ENCODE measurements around the gene FTO. TPM values are rescaled to one million over a fixed set of nuclear protein-coding genes. Genes with fewer than 3 reads are reported as not detected.

Gene FTO
- total and polyA plus RNA-seq, 2 of the 13 experiments (the other 11 are each of a cell fraction or from before 2014, with no cell fraction given): 41.6 to 55.8 TPM

DNA sequence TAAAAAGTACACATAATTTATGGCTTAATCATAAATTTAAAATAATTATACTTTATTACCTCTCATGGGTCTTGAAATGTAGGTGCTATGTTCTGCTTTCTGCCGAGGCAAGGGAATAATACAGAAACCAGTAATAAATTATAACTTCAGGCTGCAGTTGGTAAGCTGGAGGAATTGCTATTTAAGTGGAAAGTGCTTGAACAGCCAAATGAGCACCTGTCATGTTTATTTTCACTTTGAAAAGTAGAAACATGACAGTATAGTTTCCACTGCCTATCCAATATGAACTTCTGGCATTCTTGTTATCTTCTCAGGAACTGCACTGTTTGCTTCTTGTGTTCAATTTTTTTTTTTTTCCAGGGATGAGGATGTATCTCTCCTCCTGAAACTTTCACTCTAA is 146.0 kb downstream of the FTO start:
- H3K27ac ChIP-seq (ENCODE audit: extremely low read length, insufficient read depth, low read length): peak overlapping the region; percentile 69
- ChIA-PET POLR2A (no interaction called here), CTCF (ENCODE audit: low intra/inter-chr PET ratio, low total read pairs) (no interaction called here)
- intact Hi-C loops (cut with micrococcal nuclease; ENCODE audit: unreplicated experiment): no loop called here
- H3K4me2 ChIP-seq (ENCODE audit: low read depth, low read length): no peak overlapping the region
- H3K27me3 ChIP-seq (ENCODE audit: control insufficient read depth in 1 of 2, insufficient read depth in 2 of 2, low read length in 2 of 2): no peaks in the 10 kb centered on the region
- H3K36me3 ChIP-seq (replicated peaks in 1 of 2; ENCODE audit: control insufficient read depth in 1 of 2, insufficient read depth in 2 of 2, low read length in 2 of 2): no peaks in the 10 kb centered on the region
- no peak overlapping the region for H3K9ac ChIP-seq (ENCODE audit: insufficient read depth, low read depth, low read length)
- H4K20me1 ChIP-seq (ENCODE audit: insufficient read depth, low read length): no peaks in the 10 kb centered on the region
- no TSS peak for BruUV-seq (replicated peaks)
- ATAC-seq: no peak
- no peaks in the 10 kb centered on the region for H3K79me2 ChIP-seq (ENCODE audit: insufficient read depth, low read length)
- H3K4me3 ChIP-seq (replicated peaks in 1 of 3; ENCODE audit: insufficient read depth in 1 of 3, low read depth in 2 of 3, low read length in 3 of 3): no peak overlapping the region
- H2AFZ ChIP-seq (ENCODE audit: low read length): no peak overlapping the region
- FAIRE-seq: no peak
- TF ChIP-seq MLX (CRISPR knock-in tag; IDR thresholded peaks at IDR 0.05) (no peak), ZNF577 (CRISPR knock-in tag; IDR thresholded peaks at IDR 0.05; ENCODE audit: borderline replicate concordance, low read depth) (no peak), ZNF510 (CRISPR knock-in tag; IDR thresholded peaks at IDR 0.05; ENCODE audit: low read depth) (no peak), MIER2 (CRISPR knock-in tag; IDR thresholded peaks at IDR 0.05) (no peak), ZSCAN20 (CRISPR knock-in tag; IDR thresholded peaks at IDR 0.05; ENCODE audit: borderline replicate concordance) (no peak), NR2C2 (CRISPR knock-in tag; IDR thresholded peaks at IDR 0.05; ENCODE audit: borderline replicate concordance) (no peak), THYN1 (CRISPR knock-in tag; IDR thresholded peaks at IDR 0.05; ENCODE audit: borderline replicate concordance, low read depth) (no peak), RELA (CRISPR knock-in tag; IDR thresholded peaks at IDR 0.05) (no peak), YEATS2 (CRISPR knock-in tag; IDR thresholded peaks at IDR 0.05; ENCODE audit: borderline replicate concordance) (no peak), ZNF563 (CRISPR knock-in tag; IDR thresholded peaks at IDR 0.05) (no peak), ZNF205 (CRISPR knock-in tag; IDR thresholded peaks at IDR 0.05) (no peak), GFI1 (CRISPR knock-in tag; IDR thresholded peaks at IDR 0.05; ENCODE audit: borderline replicate concordance) (no peak), CENPX (CRISPR knock-in tag; IDR thresholded peaks at IDR 0.05) (no peak)
- in situ Hi-C loops (cut with HindIII; ENCODE audit: extremely low pct_ligation_motif_present, low pct_unique_long_range_greater_than_20kb): no loop called here
- H3K9me3 ChIP-seq (ENCODE audit: low read length): no peaks in the 10 kb centered on the region
- no peak for DNase-seq (ENCODE audit: low spot score)
- H3K4me1 ChIP-seq (ENCODE audit: insufficient read depth, low read length): peaks cover 36% of the 10 kb centered on the region
- WGBS (ENCODE audit: low lambda C conversion rate): 98% methylated on average over 1 of the region's 1 CpG
